Measurements from ENCODE around the gene ZCWPW1.

- TF ChIP-seq CTCF (IDR thresholded peaks at IDR 0.05; ENCODE audit: low read depth, low read length) (no peak), EZH2phosphoT487 (IDR thresholded peaks at IDR 0.05; ENCODE audit: low read depth) (no peak)
These were observed 38.9 kb downstream of the ZCWPW1 start for GRCh38 chr7:100389437-100390088.
